GM23338 (cell line): Measurements from ENCODE around the gene ANO10. TPM values are rescaled to one million over a fixed set of nuclear protein-coding genes. Genes with fewer than 3 reads are reported as not detected.
A peak's percentile ranks its signal among the peaks of the same experiment; 100 is the strongest.

Source experiments
- ATAC-seq: fragments of 200-7000 bp; cut with Tn5 transposase; 3 replicates; pipeline ENCODE4 v1.9.1; 2020
- DNase-seq: peaks from one replicate; pipeline ENCODE4 v3.0.0-alpha.2; 2015; ENCODE audit warnings: low spot score
- H2AFZ ChIP-seq: fragments of 200-600 bp; sonication (generic); 2 replicates; pipeline ENCODE4 v1.8.0; 2016; ENCODE audit warnings: antibody characterized with exemption, mild to moderate bottlenecking, moderate library complexity
- H3F3A ChIP-seq: fragments of 200-600 bp; sonication (generic); replicated peaks from 2 replicates; pipeline ENCODE4 v1.8.0; 2017; ENCODE audit warnings: antibody characterized with exemption, mixed run types, low read depth
- H3K27ac ChIP-seq: fragments of 200-600 bp; sonication (generic); 2 replicates; pipeline ENCODE4 v1.6.1; 2016; ENCODE audit warnings: low read depth
- H3K27me3 ChIP-seq: fragments of 200-600 bp; sonication (generic); 2 replicates; pipeline ENCODE4 v1.8.0; 2016; ENCODE audit warnings: mild to moderate bottlenecking, mixed run types, moderate library complexity; ENCODE audit not compliant: insufficient read depth
- H3K36me3 ChIP-seq: fragments of 200-600 bp; sonication (generic); 2 replicates; pipeline ENCODE4 v1.8.0; 2016; ENCODE audit warnings: mild to moderate bottlenecking; ENCODE audit not compliant: insufficient read depth
- H3K4me1 ChIP-seq: fragments of 200-600 bp; sonication (generic); 2 replicates; pipeline ENCODE4 v1.8.0; 2016; ENCODE audit warnings: mild to moderate bottlenecking, moderate library complexity; ENCODE audit not compliant: insufficient read depth
- H3K4me2 ChIP-seq: fragments of 200-600 bp; sonication (generic); 2 replicates; pipeline ENCODE4 v1.7.1; 2017; ENCODE audit warnings: mixed run types
- H3K4me3 ChIP-seq: fragments of 200-600 bp; sonication (generic); 2 replicates; pipeline ENCODE4 v1.6.1; 2016; ENCODE audit warnings: mixed run types
- H3K79me2 ChIP-seq: fragments of 200-600 bp; sonication (generic); replicated peaks from 2 replicates; pipeline ENCODE4 v1.8.0; 2017; ENCODE audit warnings: mild to moderate bottlenecking; ENCODE audit not compliant: insufficient read depth
- H3K9me2 ChIP-seq: fragments of 200-600 bp; sonication (generic); 2 replicates; pipeline ENCODE4 v1.8.0; 2017; ENCODE audit not compliant: insufficient read depth
- H4K20me1 ChIP-seq: fragments of 200-600 bp; sonication (generic); replicated peaks from 2 replicates; pipeline ENCODE4 v1.8.0; 2017; ENCODE audit warnings: mild to moderate bottlenecking; ENCODE audit not compliant: insufficient read depth
- H3K27ac Mint-ChIP-seq: 2 replicates; pipeline ENCODE4 v1.8.0; 2020; ENCODE audit warnings: inconsistent platforms, mild to moderate bottlenecking, moderate library complexity, mixed read lengths
- H3K27me3 Mint-ChIP-seq: 3 replicates; pipeline ENCODE4 v1.8.0; 2022; ENCODE audit warnings: low read depth, mild to moderate bottlenecking, moderate library complexity, mixed read lengths, inconsistent platforms; ENCODE audit not compliant: insufficient read depth, poor library complexity
- H3K36me3 Mint-ChIP-seq: 3 replicates; pipeline ENCODE4 v1.8.0; 2021; ENCODE audit warnings: low read depth, mild to moderate bottlenecking, inconsistent platforms, moderate library complexity, mixed read lengths
- H3K4me1 Mint-ChIP-seq: 3 replicates; pipeline ENCODE4 v1.8.0; 2020; ENCODE audit warnings: mild to moderate bottlenecking, inconsistent platforms, mixed read lengths
- H3K4me3 Mint-ChIP-seq: 3 replicates; pipeline ENCODE4 v1.8.0; 2021; ENCODE audit warnings: moderate library complexity, mild to moderate bottlenecking, inconsistent platforms, mixed read lengths
- H3K9me3 Mint-ChIP-seq: 3 replicates; pipeline ENCODE4 v1.8.0; 2020; ENCODE audit warnings: moderate library complexity, mild to moderate bottlenecking, inconsistent platforms, mixed read lengths
- EZH2 ChIP-seq: fragments of 200-600 bp; sonication (generic); IDR thresholded peaks from one replicate; pipeline ENCODE4 v1.8.0; 2017; ENCODE audit warnings: antibody characterized with exemption, mild to moderate bottlenecking, low read depth; ENCODE audit not compliant: unreplicated experiment
- NANOG ChIP-seq: IDR thresholded peaks from 2 replicates; pipeline ENCODE4 v1.6.1; 2016; ENCODE audit warnings: antibody characterized with exemption, borderline replicate concordance
- POLR2AphosphoS5 ChIP-seq: IDR thresholded peaks from 2 replicates; pipeline ENCODE4 v1.6.1; 2016; ENCODE audit warnings: antibody characterized with exemption, low read depth
- REST ChIP-seq: IDR thresholded peaks from one replicate; pipeline ENCODE4 v1.6.1; 2018; ENCODE audit warnings: antibody characterized with exemption; ENCODE audit not compliant: unreplicated experiment
- STAT1 ChIP-seq: IDR thresholded peaks from one replicate; pipeline ENCODE4 v1.6.1; 2016; ENCODE audit warnings: antibody characterized with exemption; ENCODE audit not compliant: unreplicated experiment
- ZNF114 ChIP-seq: fragments of 250-450 bp; sonication (Bioruptor Pico); IDR thresholded peaks from 2 replicates; pipeline ENCODE4 v1.5.0; 2020; ENCODE audit warnings: mild to moderate bottlenecking, moderate library complexity
- ZNF331 ChIP-seq: fragments of 250-450 bp; sonication (Bioruptor Pico); IDR thresholded peaks from 2 replicates; pipeline ENCODE4 v1.5.0; 2020; ENCODE audit warnings: low read depth, mild to moderate bottlenecking, moderate library complexity
- ZNF462 ChIP-seq: fragments of 250-450 bp; sonication (Bioruptor Pico); IDR thresholded peaks from 2 replicates; pipeline ENCODE4 v1.5.0; 2020; ENCODE audit warnings: mild to moderate bottlenecking, moderate library complexity
- polyA plus RNA-seq: library from polyadenylated mRNA; unstranded; fragments of >200 nt; fragmentation: Nextera tagmentation; extraction: Ambion mirVana; gene quantifications from 2 replicates; pipeline ENCODE4 v1.2.1, GENCODE V29; 2016
- total RNA-seq: library from RNA; depleted of rRNA; stranded (reverse); fragments of >200 nt; shearing (Covaris generic); gene quantifications from 2 replicates; pipeline ENCODE4 v1.2.3, GENCODE V29; 2014

The ANO10 gene
- total and polyA plus RNA-seq, 2 experiments from 2014 or later, result 29.2 to 48.1 TPM

- Mint-ChIP-seq H3K27ac (0 out of 2 replicates have a peak overlapping the region, but pooled peaks have one; percentile 8), H3K9me3 (no peaks in the 10 kb centered on the region), H3K36me3 (no peaks in the 10 kb centered on the region)
These were observed 249.6 kb downstream of the ANO10 start for GRCh38 chr3:43372007-43372740.

More at GRCh38 chr3:43372007-43372740, 249.6 kb downstream of the ANO10 start:
- H3K36me3 ChIP-seq, result no peaks in the 10 kb centered on the region
- H4K20me1 ChIP-seq, result no peaks in the 10 kb centered on the region
- ATAC-seq (peak; percentile 60), DNase-seq (peak; percentile 19)
- H3K4me2 ChIP-seq, result peak overlapping the region; percentile 53
- no peak overlapping the region for H3K27ac ChIP-seq
- 0 out of 2 replicates have a peak overlapping the region, but pooled peaks have one; percentile 23 for H3K4me3 ChIP-seq
- peaks cover 8% of the 10 kb centered on the region for H3K27me3 Mint-ChIP-seq
- no peaks in the 10 kb centered on the region for H3K79me2 ChIP-seq
- H3F3A ChIP-seq, result no peaks in the 10 kb centered on the region; the same call in 1 of the 2 replicates
- no peak for TF ChIP-seq NANOG
- no peak for TF ChIP-seq EZH2
- TF ChIP-seq ZNF114 (CRISPR knock-in tag), result no peak
- TF ChIP-seq STAT1, result no peak
- no peak for TF ChIP-seq ZNF331 (CRISPR knock-in tag)
- no peak for TF ChIP-seq REST
- no peak for TF ChIP-seq POLR2AphosphoS5
- no peak for TF ChIP-seq ZNF462
- H3K4me1 ChIP-seq, result peaks cover 17% of the 10 kb centered on the region
- no peaks in the 10 kb centered on the region for H3K27me3 ChIP-seq
- no peaks in the 10 kb centered on the region; the same call in 1 of the 2 replicates for H3K9me2 ChIP-seq
- H2AFZ ChIP-seq, result no peak overlapping the region
- H3K4me1 Mint-ChIP-seq, result peaks cover 28% of the 10 kb centered on the region
- peak overlapping the region; percentile 0; the same call in 1 of the 3 replicates for H3K4me3 Mint-ChIP-seq
